Upper lobe of left lung (tissue), 4 donors: ENCODE data around the gene ANXA1.

Source experiments
- CTCF ChIP-seq, 6 experiments: fragments of 450-650 bp in 4 of 6; fragments of 200-600 bp in 2 of 6; sonication (generic) in 2 of 6; IDR thresholded peaks; one replicate each; pipeline ENCODE4 v1.5.1; 2016 to 2019; ENCODE audit warnings: antibody characterized with exemption in 6 of 6
- EP300 ChIP-seq, 4 donors: sonication (generic); formaldehyde crosslinking; IDR thresholded peaks; one replicate each; pipeline ENCODE4 v1.5.1; 2017; ENCODE audit warnings: antibody characterized with exemption in 4 of 4, control low read depth in 2 of 4
- POLR2A ChIP-seq, 4 donors: fragments of 450-650 bp; IDR thresholded peaks; one replicate each; pipeline ENCODE4 v1.5.1; 2016 to 2017; ENCODE audit warnings: antibody characterized with exemption in 4 of 4, mild to moderate bottlenecking in 2 of 4
- POLR2AphosphoS5 ChIP-seq, 2 donors: sonication (generic); formaldehyde crosslinking; IDR thresholded peaks; one replicate each; pipeline ENCODE4 v1.5.1; 2017; ENCODE audit warnings: antibody characterized with exemption in 2 of 2

DNA sequence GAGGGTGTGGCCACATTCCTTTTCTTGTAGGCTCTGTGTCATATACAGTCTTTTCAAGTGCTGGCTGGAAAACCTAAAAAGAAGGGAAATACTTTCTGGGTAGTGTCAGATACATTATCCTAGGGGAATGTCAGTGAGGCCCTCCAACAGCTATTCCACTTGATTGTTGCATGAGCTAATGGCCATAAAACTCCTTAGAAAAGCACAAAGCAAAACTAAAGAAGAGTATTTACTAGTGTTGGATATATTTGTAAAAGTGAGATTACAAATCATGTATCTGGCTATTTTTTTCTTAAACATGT lies 829 bp downstream of the ANXA1 start:
- TF ChIP-seq POLR2A (IDR thresholded peaks at IDR 0.05) (no peak), CTCF (IDR thresholded peaks at IDR 0.05) (no peak), EP300 (IDR thresholded peaks at IDR 0.05) (no peak), POLR2AphosphoS5 (IDR thresholded peaks at IDR 0.05) (no peak)
